Measurements from ENCODE around the gene TMC5. TPM values are rescaled to one million over a fixed set of nuclear protein-coding genes. Genes with fewer than 3 reads are reported as not detected.

TMC5 gene
- total and polyA plus RNA-seq, 2 of the 8 experiments (the other 6 are each of a cell fraction or from before 2014, with no cell fraction given), result 1.6 to 1.8 TPM

- POLR2A ChIA-PET (ENCODE audit: partially characterized antibody), result interaction anchor here (0.7 to 0.8 kb wide), 2 partner anchors 17 to 116 kb away, joined by 3 to 4 read pairs; no protein-coding TSS in a partner anchor
- peak overlapping the region; percentile 41 to 76 for H3K4me2 ChIP-seq (ENCODE audit: insufficient read depth in 1 of 2, low read depth in 2 of 2, low read length in 2 of 2)
- peaks cover 7% of the 10 kb centered on the region; the same call in 1 of the 2 replicates for H3K23me2 ChIP-seq (ENCODE audit: low read depth, low read length)
- WGBS, 2 experiments (ENCODE audit: extremely low coverage in 1 of 2, insufficient coverage in 1 of 2, insufficient read length in 1 of 2, insufficient replicate concordance in 2 of 2, low coverage in 1 of 2, low lambda C conversion rate in 2 of 2, missing lambda C conversion rate in 1 of 2), result 3% methylated on average over 47 of the region's 58 CpGs; no CpG with 5 or more reads in 1 of the 2 experiments
- H3K79me2 ChIP-seq (ENCODE audit: control insufficient read depth in 1 of 2, insufficient read depth in 2 of 2, low read length in 2 of 2), result no peaks in the 10 kb centered on the region
- H3K18ac ChIP-seq (ENCODE audit: extremely low read depth, low read length), result 0 out of 2 replicates have a peak overlapping the region, but pooled peaks have one; percentile 39
- H4K8ac ChIP-seq (ENCODE audit: extremely low read depth, insufficient read depth, low read length), result peak overlapping the region; percentile 77
- H3K23ac ChIP-seq (ENCODE audit: insufficient read length), result no peak overlapping the region
- no peak overlapping the region for H2BK12ac ChIP-seq (ENCODE audit: low read depth, low read length)
- H4K20me1 ChIP-seq (replicated peaks in 1 of 2; ENCODE audit: control insufficient read depth in 1 of 2, insufficient read depth in 2 of 2, low read length in 2 of 2), result no peaks in the 10 kb centered on the region
- peak overlapping the region; percentile 43; the same call in 1 of the 2 replicates for H2BK20ac ChIP-seq (ENCODE audit: low read length)
- peaks cover 0 to 12% (median 5%) of the 10 kb centered on the region in 4 experiments; a peak in 4 of 7 replicates for H3K27me3 ChIP-seq (replicated peaks in 1 of 4; ENCODE audit: control insufficient read depth in 3 of 4, extremely low read depth in 1 of 4, insufficient read depth in 3 of 4, low read length in 3 of 4)
- no peak for FAIRE-seq
- 0 out of 2 replicates have a peak overlapping the region, but pooled peaks have one; percentile 54 for H2AFZ ChIP-seq (ENCODE audit: low read length)
- H2AK5ac ChIP-seq (ENCODE audit: low read depth, low read length), result no peak overlapping the region
- no peak overlapping the region for H2BK15ac ChIP-seq (ENCODE audit: low read length)
- no peak overlapping the region for H4K91ac ChIP-seq (replicated peaks; ENCODE audit: insufficient read length, low read length)
- no peak overlapping the region for H3K27ac ChIP-seq (ENCODE audit: low read depth, low read length)
- H3K79me1 ChIP-seq (ENCODE audit: low read depth, low read length), result no peaks in the 10 kb centered on the region
- H4K5ac ChIP-seq (ENCODE audit: insufficient read length, low read depth, low read length), result no peak overlapping the region
- peak overlapping the region; percentile 59 for H3K56ac ChIP-seq (replicated peaks; ENCODE audit: insufficient read length, low read depth, low read length)
- H2BK120ac ChIP-seq (replicated peaks; ENCODE audit: low read depth, low read length), result no peak overlapping the region
- peak overlapping the region in 2 of 4 experiments; percentile 41 to 42; a peak in 4 of 7 replicates for H3K9ac ChIP-seq (replicated peaks in 1 of 4; ENCODE audit: extremely low read depth in 1 of 4, low read depth in 3 of 4, low read length in 3 of 4)
- peak; percentile 47 to 84 for DNase-seq (ENCODE audit: low read depth in 1 of 2, low spot score in 2 of 2)
- CTCF ChIA-PET (ENCODE audit: partially characterized antibody), result interaction anchor here (0.6 to 1.7 kb wide), 6 partner anchors 10 to 71 kb away, joined by 3 to 7 read pairs (median 3); no protein-coding TSS in a partner anchor
- H3K4me1 ChIP-seq (replicated peaks in 1 of 4; ENCODE audit: control insufficient read depth in 3 of 4, insufficient read depth in 4 of 4, low read length in 3 of 4), result peaks cover 0 to 3% (median 2%) of the 10 kb centered on the region in 4 experiments; a peak in 4 of 7 replicates
- H2BK5ac ChIP-seq (ENCODE audit: low read depth, low read length), result no peak overlapping the region; the same call in 1 of the 2 replicates
- H3K4me3 ChIP-seq (ENCODE audit: extremely low read depth in 1 of 4, insufficient read depth in 2 of 4, low read depth in 3 of 4, low read length in 4 of 4), result peak overlapping the region; percentile 31 to 65 (median 42)
- no peak overlapping the region for H3K14ac ChIP-seq (ENCODE audit: insufficient read length)
- H3K9me3 ChIP-seq (ENCODE audit: insufficient read depth in 2 of 2, low read depth in 1 of 2, low read length in 1 of 2), result no peaks in the 10 kb centered on the region
- no peak overlapping the region for H3K4ac ChIP-seq (replicated peaks; ENCODE audit: insufficient read length, low read depth, low read length)
- no peaks in the 10 kb centered on the region; a peak in 1 of 8 replicates for H3K36me3 ChIP-seq (ENCODE audit: control insufficient read depth in 2 of 4, insufficient read depth in 4 of 4, low read length in 3 of 4)
- no peak for TF ChIP-seq RFX5 (IDR thresholded peaks at IDR 0.05; ENCODE audit: borderline replicate concordance, low read depth, low read length)
- peak; percentile 50; the same call in 1 of the 2 replicates for TF ChIP-seq TBP (IDR thresholded peaks at IDR 0.05; ENCODE audit: low read depth, low read length)
- TF ChIP-seq TAF1 (IDR thresholded peaks at IDR 0.05; ENCODE audit: low read depth, low read length), result peak; percentile 67
- TF ChIP-seq KDM4A (IDR thresholded peaks at IDR 0.05; ENCODE audit: low read depth, low read length, severe bottlenecking), result peak; percentile 63
- TF ChIP-seq GABPA (IDR thresholded peaks at IDR 0.05; ENCODE audit: borderline replicate concordance, insufficient read depth, low read length), result peak; percentile 19; the same call in 1 of the 2 replicates
- TF ChIP-seq, protein P1, sequence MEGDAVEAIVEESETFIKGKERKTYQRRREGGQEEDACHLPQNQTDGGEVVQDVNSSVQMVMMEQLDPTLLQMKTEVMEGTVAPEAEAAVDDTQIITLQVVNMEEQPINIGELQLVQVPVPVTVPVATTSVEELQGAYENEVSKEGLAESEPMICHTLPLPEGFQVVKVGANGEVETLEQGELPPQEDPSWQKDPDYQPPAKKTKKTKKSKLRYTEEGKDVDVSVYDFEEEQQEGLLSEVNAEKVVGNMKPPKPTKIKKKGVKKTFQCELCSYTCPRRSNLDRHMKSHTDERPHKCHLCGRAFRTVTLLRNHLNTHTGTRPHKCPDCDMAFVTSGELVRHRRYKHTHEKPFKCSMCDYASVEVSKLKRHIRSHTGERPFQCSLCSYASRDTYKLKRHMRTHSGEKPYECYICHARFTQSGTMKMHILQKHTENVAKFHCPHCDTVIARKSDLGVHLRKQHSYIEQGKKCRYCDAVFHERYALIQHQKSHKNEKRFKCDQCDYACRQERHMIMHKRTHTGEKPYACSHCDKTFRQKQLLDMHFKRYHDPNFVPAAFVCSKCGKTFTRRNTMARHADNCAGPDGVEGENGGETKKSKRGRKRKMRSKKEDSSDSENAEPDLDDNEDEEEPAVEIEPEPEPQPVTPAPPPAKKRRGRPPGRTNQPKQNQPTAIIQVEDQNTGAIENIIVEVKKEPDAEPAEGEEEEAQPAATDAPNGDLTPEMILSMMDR (IDR thresholded peaks at IDR 0.05; ENCODE audit: control extremely low read depth in 1 of 3, insufficient read depth in 1 of 3, low read depth in 1 of 3, low read length in 3 of 3), result peak; percentile 36 to 49 (median 38)
- TF ChIP-seq ATF3 (IDR thresholded peaks at IDR 0.05; ENCODE audit: insufficient read depth, low read depth, low read length), result no peak
These were observed 7.1 kb upstream of the TMC5 start for GRCh38 chr16:19410435-19411171.
